ENCODE measurements around the gene HBZ.

Gene HBZ

GRCh38 chr16:187330-187729 is 34.9 kb downstream of the HBZ start:
- DNase-seq (ENCODE audit: low spot score) (no peak), ATAC-seq (ENCODE audit: low read depth) (no peak)
- no peaks in the 10 kb centered on the region for H3K9me3 ChIP-seq (ENCODE audit: severe bottlenecking)
- no peak overlapping the region for H3K4me3 ChIP-seq (ENCODE audit: severe bottlenecking)
- H3K27ac ChIP-seq (ENCODE audit: poor library complexity, severe bottlenecking): no peak overlapping the region
- no peaks in the 10 kb centered on the region for H3K4me1 ChIP-seq (ENCODE audit: insufficient read depth, poor library complexity, severe bottlenecking)
- no peak for TF ChIP-seq CTCF (IDR thresholded peaks at IDR 0.05; ENCODE audit: poor library complexity, severe bottlenecking)
- H3K27me3 ChIP-seq (ENCODE audit: insufficient read depth, poor library complexity, severe bottlenecking): no peaks in the 10 kb centered on the region
- peaks cover 45% of the 10 kb centered on the region for H3K36me3 ChIP-seq (ENCODE audit: low read depth)

DNA sequence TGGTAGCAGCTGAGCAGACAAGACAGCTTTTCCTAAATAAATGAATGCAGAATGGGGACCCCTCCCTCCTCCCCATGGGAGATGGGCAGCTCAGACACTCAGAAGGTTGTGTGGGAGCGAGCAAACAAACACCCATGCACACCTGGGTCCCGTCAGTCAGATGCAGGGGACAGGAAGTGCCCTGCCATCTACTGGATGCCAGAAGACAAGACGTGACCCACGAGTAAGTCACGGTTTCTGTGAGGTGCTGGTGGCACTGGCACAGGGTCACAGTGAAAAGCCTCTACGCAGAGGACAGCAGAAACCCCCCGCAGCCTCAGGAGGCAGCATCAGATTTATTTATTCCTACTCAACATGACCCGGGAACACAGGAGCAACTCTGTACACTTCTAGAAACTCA is 36.2 kb downstream of the HBZ start:
- TF ChIP-seq CTCF (IDR thresholded peaks at IDR 0.05; ENCODE audit: poor library complexity, severe bottlenecking): peak; percentile 37
- Histone ChIP-seq H3K4me1 (ENCODE audit: insufficient read depth, poor library complexity, severe bottlenecking) (no peaks in the 10 kb centered on the region), H3K9me3 (ENCODE audit: severe bottlenecking) (no peaks in the 10 kb centered on the region), H3K4me3 (ENCODE audit: severe bottlenecking) (no peak overlapping the region), H3K36me3 (ENCODE audit: low read depth) (peaks cover 58% of the 10 kb centered on the region), H3K27ac (ENCODE audit: poor library complexity, severe bottlenecking) (no peak overlapping the region), H3K27me3 (ENCODE audit: insufficient read depth, poor library complexity, severe bottlenecking) (no peaks in the 10 kb centered on the region)
- peak; percentile 33; the same call in 1 of the 3 replicates for ATAC-seq (ENCODE audit: low read depth)
- DNase-seq (ENCODE audit: low spot score): no peak

GRCh38 chr16:189604-190186 is 37.3 kb downstream of the HBZ start:
- no peak overlapping the region for H3K4me3 ChIP-seq (ENCODE audit: severe bottlenecking)
- ATAC-seq (ENCODE audit: low read depth): no peak
- DNase-seq (ENCODE audit: low spot score): no peak
- H3K27ac ChIP-seq (ENCODE audit: poor library complexity, severe bottlenecking): no peak overlapping the region
- peaks cover 68% of the 10 kb centered on the region for H3K36me3 ChIP-seq (ENCODE audit: low read depth)
- no peaks in the 10 kb centered on the region for H3K27me3 ChIP-seq (ENCODE audit: insufficient read depth, poor library complexity, severe bottlenecking)
- H3K9me3 ChIP-seq (ENCODE audit: severe bottlenecking): no peaks in the 10 kb centered on the region
- TF ChIP-seq CTCF (IDR thresholded peaks at IDR 0.05; ENCODE audit: poor library complexity, severe bottlenecking): no peak
- H3K4me1 ChIP-seq (ENCODE audit: insufficient read depth, poor library complexity, severe bottlenecking): no peaks in the 10 kb centered on the region

DNA sequence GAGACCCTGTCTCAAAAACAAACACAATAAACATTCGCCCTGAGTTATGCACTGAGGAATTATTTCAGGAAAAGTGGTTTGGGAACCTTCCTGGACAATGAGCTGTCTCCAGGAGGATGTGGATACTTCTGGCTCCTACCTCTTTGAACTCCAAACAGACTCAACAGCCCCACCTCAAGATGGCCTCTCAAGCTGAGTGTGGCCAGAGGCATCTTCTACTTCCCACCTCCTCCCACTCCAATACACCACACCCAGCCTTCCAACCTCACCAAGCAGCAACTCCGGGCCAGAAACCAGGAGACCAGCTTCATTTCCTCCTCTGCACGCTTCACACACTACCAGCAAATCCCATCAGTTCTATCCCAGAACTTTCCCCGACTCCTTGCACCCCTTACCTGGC is 39.4 kb downstream of the HBZ start:
- TF ChIP-seq CTCF (IDR thresholded peaks at IDR 0.05; ENCODE audit: poor library complexity, severe bottlenecking): no peak
- peaks cover 88% of the 10 kb centered on the region for H3K36me3 ChIP-seq (ENCODE audit: low read depth)
- no peak overlapping the region for H3K27ac ChIP-seq (ENCODE audit: poor library complexity, severe bottlenecking)
- no peak overlapping the region for H3K4me3 ChIP-seq (ENCODE audit: severe bottlenecking)
- H3K27me3 ChIP-seq (ENCODE audit: insufficient read depth, poor library complexity, severe bottlenecking): no peaks in the 10 kb centered on the region
- H3K9me3 ChIP-seq (ENCODE audit: severe bottlenecking): no peaks in the 10 kb centered on the region
- DNase-seq (ENCODE audit: low spot score): no peak
- no peaks in the 10 kb centered on the region for H3K4me1 ChIP-seq (ENCODE audit: insufficient read depth, poor library complexity, severe bottlenecking)
- ATAC-seq (ENCODE audit: low read depth): no peak

GRCh38 chr16:192686-193085 is 40.2 kb downstream of the HBZ start:
- ATAC-seq (ENCODE audit: low read depth) (no peak), DNase-seq (ENCODE audit: low spot score) (no peak)
- Histone ChIP-seq H3K9me3 (ENCODE audit: severe bottlenecking) (no peaks in the 10 kb centered on the region), H3K27ac (ENCODE audit: poor library complexity, severe bottlenecking) (no peak overlapping the region), H3K4me1 (ENCODE audit: insufficient read depth, poor library complexity, severe bottlenecking) (no peaks in the 10 kb centered on the region), H3K4me3 (ENCODE audit: severe bottlenecking) (no peak overlapping the region), H3K36me3 (ENCODE audit: low read depth) (peaks cover 89% of the 10 kb centered on the region), H3K27me3 (ENCODE audit: insufficient read depth, poor library complexity, severe bottlenecking) (no peaks in the 10 kb centered on the region)
- no peak for TF ChIP-seq CTCF (IDR thresholded peaks at IDR 0.05; ENCODE audit: poor library complexity, severe bottlenecking)
